ENCODE data around the gene MYO10.

The MYO10 gene

DNA sequence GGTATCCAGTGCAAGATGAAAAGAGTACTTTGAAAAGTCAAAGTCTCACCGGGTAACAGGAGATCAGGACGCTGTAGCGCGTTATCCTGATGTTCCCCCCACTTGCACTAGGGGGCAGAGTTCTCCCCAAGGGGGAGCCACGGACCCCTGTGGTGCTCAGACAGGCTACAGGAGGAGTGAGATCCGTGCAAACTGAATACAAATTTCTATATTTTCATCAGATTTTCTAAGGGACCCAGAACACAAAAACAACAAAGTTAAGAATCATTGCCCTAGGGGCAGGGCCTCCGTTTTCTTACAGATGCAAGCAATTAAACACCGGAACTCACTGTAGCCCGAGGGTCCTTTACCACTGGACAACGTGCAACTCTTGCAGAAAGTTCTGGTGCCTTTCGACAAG lies 2.0 kb downstream of the MYO10 start (continued):
- TF ChIP-seq ATF2 (tag by site-specific recombination; IDR thresholded peaks at IDR 0.05; ENCODE audit: low read depth) (no peak), ZNF133 (tag by site-specific recombination; IDR thresholded peaks at IDR 0.05) (no peak), ZNF629 (tag by site-specific recombination; IDR thresholded peaks at IDR 0.05) (peak; percentile 21; the same call in 1 of the 2 replicates), IKZF3 (tag by site-specific recombination; IDR thresholded peaks at IDR 0.05) (0 out of 2 replicates have a peak, but pooled peaks have one; percentile 27), AEBP2 (tag by site-specific recombination; IDR thresholded peaks at IDR 0.05; ENCODE audit: borderline replicate concordance) (no peak), ZNF792 (tag by site-specific recombination; IDR thresholded peaks at IDR 0.05) (no peak), SP7 (tag by site-specific recombination; IDR thresholded peaks at IDR 0.05) (peak; percentile 51), ZBTB49 (tag by site-specific recombination; IDR thresholded peaks at IDR 0.05; ENCODE audit: low read depth) (no peak), ZNF239 (tag by site-specific recombination; IDR thresholded peaks at IDR 0.05) (no peak), ZIC2 (tag by site-specific recombination; IDR thresholded peaks at IDR 0.05) (peak; percentile 80), ZNF175 (tag by site-specific recombination; IDR thresholded peaks at IDR 0.05) (no peak), SP3 (tag by site-specific recombination; IDR thresholded peaks at IDR 0.05) (no peak), ZNF670 (tag by site-specific recombination; IDR thresholded peaks at IDR 0.05; ENCODE audit: low read depth) (no peak), ZNF214 (tag by site-specific recombination; IDR thresholded peaks at IDR 0.05; ENCODE audit: borderline replicate concordance) (no peak), ZSCAN23 (tag by site-specific recombination; IDR thresholded peaks at IDR 0.05) (no peak), ZBTB48 (tag by site-specific recombination; IDR thresholded peaks at IDR 0.05) (peak; percentile 49; the same call in 1 of the 2 replicates), ZNF548 (tag by site-specific recombination; IDR thresholded peaks at IDR 0.05) (no peak), ZNF501 (tag by site-specific recombination; IDR thresholded peaks at IDR 0.05) (peak; percentile 54; the same call in 1 of the 2 replicates), ZNF223 (tag by site-specific recombination; IDR thresholded peaks at IDR 0.05) (no peak), ZNF660 (tag by site-specific recombination; IDR thresholded peaks at IDR 0.05) (peak; percentile 66), ZNF19 (tag by site-specific recombination; IDR thresholded peaks at IDR 0.05; ENCODE audit: low read depth) (no peak), ZXDB (tag by site-specific recombination; IDR thresholded peaks at IDR 0.05) (0 out of 2 replicates have a peak, but pooled peaks have one; percentile 38), ZNF843 (tag by site-specific recombination; IDR thresholded peaks at IDR 0.05) (no peak), HOXD13 (CRISPR knock-in tag; IDR thresholded peaks at IDR 0.05; ENCODE audit: borderline replicate concordance) (no peak), ZNF664 (tag by site-specific recombination; IDR thresholded peaks at IDR 0.05) (no peak), ZNF248 (tag by site-specific recombination; IDR thresholded peaks at IDR 0.05) (no peak)
- TF ChIP-seq, protein P1, sequence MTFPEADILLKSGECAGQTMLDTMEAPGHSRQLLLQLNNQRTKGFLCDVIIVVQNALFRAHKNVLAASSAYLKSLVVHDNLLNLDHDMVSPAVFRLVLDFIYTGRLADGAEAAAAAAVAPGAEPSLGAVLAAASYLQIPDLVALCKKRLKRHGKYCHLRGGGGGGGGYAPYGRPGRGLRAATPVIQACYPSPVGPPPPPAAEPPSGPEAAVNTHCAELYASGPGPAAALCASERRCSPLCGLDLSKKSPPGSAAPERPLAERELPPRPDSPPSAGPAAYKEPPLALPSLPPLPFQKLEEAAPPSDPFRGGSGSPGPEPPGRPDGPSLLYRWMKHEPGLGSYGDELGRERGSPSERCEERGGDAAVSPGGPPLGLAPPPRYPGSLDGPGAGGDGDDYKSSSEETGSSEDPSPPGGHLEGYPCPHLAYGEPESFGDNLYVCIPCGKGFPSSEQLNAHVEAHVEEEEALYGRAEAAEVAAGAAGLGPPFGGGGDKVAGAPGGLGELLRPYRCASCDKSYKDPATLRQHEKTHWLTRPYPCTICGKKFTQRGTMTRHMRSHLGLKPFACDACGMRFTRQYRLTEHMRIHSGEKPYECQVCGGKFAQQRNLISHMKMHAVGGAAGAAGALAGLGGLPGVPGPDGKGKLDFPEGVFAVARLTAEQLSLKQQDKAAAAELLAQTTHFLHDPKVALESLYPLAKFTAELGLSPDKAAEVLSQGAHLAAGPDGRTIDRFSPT (tag by site-specific recombination; IDR thresholded peaks at IDR 0.05), result no peak
- TF ChIP-seq, protein P2, sequence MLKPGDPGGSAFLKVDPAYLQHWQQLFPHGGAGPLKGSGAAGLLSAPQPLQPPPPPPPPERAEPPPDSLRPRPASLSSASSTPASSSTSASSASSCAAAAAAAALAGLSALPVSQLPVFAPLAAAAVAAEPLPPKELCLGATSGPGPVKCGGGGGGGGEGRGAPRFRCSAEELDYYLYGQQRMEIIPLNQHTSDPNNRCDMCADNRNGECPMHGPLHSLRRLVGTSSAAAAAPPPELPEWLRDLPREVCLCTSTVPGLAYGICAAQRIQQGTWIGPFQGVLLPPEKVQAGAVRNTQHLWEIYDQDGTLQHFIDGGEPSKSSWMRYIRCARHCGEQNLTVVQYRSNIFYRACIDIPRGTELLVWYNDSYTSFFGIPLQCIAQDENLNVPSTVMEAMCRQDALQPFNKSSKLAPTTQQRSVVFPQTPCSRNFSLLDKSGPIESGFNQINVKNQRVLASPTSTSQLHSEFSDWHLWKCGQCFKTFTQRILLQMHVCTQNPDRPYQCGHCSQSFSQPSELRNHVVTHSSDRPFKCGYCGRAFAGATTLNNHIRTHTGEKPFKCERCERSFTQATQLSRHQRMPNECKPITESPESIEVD (tag by site-specific recombination; IDR thresholded peaks at IDR 0.05), result peak; percentile 45; the same call in 1 of the 2 replicates
- TF ChIP-seq, protein P3, sequence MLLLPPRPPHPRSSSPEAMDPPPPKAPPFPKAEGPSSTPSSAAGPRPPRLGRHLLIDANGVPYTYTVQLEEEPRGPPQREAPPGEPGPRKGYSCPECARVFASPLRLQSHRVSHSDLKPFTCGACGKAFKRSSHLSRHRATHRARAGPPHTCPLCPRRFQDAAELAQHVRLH (tag by site-specific recombination; IDR thresholded peaks at IDR 0.05), result no peak
- TF ChIP-seq, protein P4, sequence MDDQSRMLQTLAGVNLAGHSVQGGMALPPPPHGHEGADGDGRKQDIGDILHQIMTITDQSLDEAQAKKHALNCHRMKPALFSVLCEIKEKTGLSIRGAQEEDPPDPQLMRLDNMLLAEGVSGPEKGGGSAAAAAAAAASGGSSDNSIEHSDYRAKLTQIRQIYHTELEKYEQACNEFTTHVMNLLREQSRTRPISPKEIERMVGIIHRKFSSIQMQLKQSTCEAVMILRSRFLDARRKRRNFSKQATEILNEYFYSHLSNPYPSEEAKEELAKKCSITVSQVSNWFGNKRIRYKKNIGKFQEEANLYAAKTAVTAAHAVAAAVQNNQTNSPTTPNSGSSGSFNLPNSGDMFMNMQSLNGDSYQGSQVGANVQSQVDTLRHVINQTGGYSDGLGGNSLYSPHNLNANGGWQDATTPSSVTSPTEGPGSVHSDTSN (CRISPR knock-in tag; IDR thresholded peaks at IDR 0.05), result no peak
